HG03432 (cell line): ENCODE results near the gene ITGB3.
"Not testable (repeated sequence)": the region's sequence is repeated elsewhere in the genome, so short reads cannot be mapped to it uniquely, and the experiment has no call there.

Experiments
- ATAC-seq: cut with Tn5 transposase; IDR thresholded peaks from one replicate; pipeline ENCODE4 v1.9.1; 2021; ENCODE audit warnings: mild to moderate bottlenecking, moderate library complexity; ENCODE audit not compliant: unreplicated experiment

Gene ITGB3

DNA sequence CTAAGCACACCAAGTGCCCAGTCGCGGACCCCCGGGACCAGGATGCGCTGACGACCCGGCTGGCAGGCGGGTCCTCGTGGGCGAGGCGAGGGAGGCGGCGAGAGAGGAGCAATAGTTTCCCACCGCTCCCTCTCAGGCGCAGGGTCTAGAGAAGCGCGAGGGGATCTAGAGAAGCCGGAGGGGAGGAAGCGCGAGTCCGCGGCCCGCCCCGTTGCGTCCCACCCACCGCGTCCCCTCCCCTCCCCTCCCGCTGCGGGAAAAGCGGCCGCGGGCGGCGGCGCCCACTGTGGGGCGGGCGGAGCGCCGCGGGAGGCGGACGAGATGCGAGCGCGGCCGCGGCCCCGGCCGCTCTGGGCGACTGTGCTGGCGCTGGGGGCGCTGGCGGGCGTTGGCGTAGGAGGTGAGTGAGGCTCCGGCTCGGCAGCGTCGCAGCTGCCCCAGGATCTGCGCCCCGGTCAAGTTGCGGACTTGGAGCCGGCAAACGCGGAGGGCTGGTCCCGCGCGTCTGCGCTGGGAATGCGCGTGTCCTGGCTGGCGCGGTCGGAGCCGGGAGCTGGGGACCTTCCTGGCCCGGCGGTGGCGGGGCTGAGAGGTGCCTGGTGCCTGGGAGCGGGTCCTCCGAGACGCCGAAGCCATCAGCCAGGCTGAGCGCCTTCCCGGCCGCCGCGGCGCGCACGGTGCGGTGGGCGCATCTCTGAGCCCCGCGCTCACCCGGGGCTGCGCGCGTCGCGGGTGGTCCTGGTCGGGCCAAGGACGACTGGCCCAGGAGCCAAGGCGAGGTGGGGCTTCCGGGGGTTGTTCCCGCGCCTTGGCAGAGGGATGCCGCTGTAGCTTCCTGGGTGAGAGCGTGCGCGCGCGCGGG lies at the start of gene ITGB3:
ITGB3 (plus strand) TSS at position 287 of the 862 bp plus-strand sequence; CDS start at position 322, 35 bp downstream.
- peak; percentile 91 for ATAC-seq

DNA sequence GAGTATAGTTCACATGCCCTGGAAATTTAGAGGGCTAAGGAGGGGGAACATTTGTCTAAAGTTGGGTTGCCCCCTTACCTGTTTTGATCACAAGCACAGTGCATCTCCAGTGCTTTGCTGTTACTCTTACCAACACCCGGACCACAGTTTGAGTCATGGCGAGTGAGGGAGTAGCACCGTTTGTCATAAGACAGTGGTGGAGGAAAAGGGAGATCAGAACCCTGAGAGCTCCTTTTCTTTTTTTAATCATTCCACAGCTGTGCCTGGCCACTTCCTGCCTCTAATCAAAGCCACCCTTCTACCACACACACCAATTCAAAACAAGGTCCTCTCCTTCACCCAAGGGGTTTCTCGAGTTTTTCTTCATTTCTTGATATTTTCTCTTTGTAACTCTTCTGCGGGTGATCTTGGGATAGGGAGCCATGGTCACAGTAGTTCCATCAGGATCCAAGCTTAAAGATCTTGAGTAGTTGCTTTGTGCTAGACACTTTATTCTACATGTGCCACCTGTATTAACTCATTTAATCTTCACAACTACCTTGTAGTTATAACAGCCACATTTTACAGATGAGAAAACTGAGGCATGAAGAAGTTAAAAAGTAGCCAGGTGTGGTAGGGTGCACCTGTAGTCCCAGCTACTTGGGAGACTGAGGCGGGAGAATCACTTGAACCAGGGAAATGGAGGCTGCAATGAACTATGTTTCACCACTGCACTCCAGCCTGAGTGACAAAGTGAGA lies 49.5 kb upstream of the ITGB3 start:
- ATAC-seq: no peak

DNA sequence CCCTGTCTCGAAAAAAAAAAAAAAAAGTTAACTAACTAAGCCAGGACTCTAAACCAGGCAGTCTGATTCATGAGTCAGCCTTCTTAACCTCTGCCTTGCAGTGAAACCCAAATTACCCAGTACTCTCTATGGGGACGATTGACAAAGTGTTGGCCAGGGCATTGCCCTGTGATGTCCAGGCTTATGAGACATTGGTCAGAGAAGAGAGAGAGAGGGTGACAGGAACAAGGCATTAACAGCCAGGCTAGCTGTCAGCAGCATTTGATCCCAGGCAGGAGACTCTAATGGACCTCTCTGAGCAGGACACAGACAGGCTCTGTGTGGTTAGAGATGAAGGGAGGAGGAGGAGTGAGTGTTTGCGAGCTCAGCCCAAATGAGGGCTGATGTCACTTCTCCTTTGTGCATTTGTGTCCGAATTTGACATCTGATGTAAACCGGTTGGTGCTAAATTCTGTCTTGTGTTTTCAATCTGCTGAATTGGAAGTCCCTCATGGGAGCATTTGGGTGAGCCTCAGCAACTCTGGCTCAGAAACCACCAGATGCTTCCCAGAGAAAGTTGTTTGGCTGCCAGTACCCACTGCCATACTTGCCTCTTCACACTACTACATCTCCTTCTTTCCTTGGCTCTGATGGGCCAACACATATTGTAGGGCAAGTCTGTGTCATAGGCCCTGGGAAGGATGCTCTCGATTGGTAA lies 48.8 kb upstream of the ITGB3 start:
- peak; percentile 53 for ATAC-seq

DNA sequence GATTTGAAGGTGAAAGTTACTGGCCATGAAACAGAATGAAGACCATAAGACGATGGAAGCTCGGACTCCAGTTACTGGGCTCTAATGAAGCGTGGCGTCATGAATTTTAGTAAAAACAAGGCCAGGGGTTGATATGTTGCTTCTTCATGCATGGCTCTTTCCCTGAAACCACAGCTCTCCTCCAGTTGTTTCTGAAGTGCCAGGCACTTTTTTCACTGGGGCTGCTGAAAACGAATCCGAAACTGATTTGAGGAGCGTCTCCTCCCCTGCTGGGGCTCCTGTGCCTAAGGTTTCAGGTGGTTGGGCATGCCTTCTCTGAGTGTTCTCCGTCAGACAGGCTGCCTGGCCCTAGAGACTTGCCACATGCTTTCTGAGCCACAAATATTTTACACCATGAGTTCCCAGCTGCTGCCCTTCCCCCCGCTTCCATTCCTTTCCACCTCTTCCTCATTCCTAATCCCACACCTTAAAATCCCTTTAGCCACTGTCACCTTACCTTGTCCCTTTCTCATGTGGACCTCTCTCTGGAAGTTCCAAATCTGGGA lies 48.1 kb upstream of the ITGB3 start:
- ATAC-seq: peak; percentile 59

DNA sequence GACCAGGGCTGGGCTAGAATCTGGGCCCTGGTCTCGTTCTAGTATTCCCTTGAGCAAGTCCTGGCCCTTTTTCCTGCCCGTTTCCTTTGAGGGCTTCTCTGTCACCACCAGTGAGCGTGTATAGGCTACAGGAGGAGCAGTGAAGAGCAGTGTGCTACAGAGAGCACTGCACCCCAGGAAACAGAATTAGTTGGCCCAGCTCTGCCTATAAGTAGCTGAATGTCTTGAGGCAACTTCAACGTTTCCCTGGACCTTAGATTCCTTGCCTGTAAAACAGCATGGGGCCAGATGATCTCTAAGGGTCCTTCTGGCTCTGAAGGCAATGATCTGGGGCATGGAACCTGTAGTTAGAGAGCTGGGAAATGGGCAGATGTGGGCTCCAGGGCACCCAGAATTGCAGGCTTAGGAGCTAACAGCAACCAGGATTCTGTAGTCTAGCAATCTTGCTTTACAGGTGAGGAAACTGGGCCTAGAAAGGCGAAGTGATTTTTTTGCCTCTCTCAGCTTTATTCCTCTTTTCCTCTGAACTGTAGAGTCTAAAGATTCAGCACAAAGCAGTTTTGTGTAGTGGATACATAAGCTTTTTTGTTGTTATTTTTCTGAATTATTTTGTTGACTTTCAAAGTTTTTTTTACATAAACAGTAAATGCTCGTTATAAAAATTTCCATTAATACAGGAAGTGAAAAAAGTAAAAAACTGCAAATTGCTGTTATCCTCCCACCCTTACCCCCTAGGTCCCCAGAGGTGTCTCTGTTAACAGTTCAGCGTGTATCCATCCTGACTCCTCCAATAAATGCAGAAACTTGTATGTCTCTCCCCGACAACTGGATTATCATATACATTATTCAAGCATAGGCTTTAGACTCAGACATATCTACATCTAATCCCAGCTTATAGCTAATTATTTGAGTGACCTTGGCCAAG lies 46.2 kb upstream of the ITGB3 start:
- ATAC-seq: no peak

DNA sequence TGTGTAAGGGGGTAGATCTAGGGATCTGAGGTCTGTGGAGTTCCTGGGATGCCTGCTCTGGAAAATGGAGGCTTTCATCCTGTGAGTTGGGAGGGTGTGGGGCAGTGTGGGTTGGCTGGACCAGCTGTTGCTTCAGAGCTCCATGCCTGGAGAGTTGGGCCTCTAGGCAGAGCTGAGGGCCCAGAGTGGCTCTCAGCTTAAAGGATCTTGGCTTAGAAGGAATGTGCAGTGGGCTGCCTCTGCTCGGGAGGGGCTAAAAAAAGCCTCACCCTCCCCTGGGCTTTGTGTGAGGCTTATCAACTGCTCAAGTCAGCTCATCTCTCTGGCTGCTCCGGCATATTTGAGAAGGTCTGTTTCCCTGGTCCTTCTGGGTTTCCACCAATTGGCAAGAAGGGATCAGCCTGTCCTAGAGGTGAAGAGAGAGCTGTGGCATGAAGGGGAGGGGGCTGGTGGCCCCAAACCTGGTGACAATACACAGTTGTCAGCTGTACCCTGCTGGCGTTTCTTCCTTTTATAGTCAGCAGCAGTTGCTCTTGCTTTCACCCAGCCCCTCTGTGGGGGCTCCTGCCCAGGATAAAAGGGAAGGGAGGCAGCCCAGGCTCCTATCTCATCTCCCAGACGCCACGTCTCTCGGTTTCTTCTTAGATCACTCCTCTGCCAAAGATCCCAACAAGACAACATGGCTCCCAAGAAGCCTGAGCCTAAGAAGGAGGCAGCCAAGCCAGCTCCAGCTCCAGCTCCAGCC lies 44.7 kb upstream of the ITGB3 start, which contains the start of gene MYL4:
MYL4 (plus strand) TSS at position 605 of the 745 bp plus-strand sequence; CDS start at position 680, 75 bp downstream.
- ATAC-seq: no peak

DNA sequence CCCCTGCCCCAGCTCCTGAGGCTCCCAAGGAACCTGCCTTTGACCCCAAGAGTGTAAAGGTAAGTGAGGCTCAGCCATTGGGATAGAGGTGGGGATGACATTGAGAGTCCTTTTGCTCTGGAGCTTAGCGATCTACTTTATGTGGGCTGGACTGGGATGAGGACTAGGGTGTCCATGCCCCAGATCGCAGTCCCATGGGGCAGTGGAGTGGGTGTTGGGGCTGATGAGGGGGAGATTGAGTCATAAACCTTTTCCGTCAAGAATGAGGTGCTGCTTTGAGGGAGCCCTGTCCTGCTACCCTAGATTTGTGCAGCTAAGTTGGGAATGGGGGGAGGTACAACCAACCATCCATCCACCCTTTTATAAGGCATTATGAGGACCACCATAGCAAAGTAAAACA lies 44.1 kb upstream of the ITGB3 start:
- no peak for ATAC-seq

DNA sequence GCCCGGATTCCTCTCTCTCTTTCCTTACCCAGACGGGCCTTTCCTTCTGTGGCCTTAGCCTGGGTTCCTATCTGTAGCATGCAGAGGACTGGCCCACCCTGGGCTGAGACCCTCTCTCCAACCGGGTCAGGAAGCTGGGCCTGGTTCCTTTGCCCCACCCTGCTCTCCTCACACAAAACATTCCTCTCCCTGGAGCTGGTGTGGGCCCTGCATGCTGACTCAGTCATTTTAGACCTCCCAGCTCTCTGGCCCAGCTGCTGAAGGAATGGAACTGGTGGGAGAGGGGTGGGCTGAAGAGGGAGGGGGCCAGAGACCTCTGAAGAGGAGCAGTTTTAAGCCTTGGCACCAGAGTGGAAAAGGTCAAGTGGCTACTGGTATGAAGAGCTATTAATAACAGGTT lies 43.5 kb upstream of the ITGB3 start:
- ATAC-seq: no peak

DNA sequence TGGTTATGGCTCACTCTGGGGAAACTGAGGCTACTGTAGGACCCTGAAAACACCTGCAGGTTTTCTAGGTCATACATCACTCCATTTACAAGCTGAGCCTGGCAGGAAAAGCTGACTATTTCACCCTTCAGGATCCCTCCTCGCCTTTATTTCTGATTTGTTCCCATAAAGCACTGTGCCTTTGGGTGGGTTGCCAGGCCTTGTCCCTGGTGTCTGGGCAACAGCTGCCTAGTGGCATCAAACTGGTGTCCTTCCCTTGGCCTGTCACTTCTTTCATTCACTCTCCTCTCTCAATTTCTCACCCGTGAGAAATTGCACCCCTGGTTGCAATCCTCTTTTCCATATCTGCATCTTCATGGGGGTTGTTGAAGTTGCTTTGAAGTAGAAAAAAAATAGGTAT lies 42.8 kb upstream of the ITGB3 start:
- ATAC-seq: no peak

DNA sequence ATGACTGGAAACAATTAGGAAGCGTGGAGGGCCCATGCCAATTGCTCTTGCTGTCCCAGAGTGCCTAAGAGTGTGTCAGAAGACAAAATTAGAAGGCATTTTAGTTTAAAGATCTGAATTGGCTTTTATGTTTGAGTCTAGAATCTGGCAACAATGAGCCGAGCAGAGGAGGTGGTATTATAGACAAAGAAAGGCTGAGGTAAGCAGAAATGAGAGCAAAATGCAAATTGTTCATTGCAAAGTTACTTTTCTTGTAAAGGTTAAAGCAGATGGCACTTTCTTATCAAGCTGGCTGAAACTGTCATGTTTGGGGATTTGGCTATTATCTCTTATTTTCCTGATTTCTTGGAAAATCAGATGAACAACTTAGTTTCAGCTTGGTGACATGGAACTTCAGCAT lies 41.2 kb upstream of the ITGB3 start:
- no peak for ATAC-seq

DNA sequence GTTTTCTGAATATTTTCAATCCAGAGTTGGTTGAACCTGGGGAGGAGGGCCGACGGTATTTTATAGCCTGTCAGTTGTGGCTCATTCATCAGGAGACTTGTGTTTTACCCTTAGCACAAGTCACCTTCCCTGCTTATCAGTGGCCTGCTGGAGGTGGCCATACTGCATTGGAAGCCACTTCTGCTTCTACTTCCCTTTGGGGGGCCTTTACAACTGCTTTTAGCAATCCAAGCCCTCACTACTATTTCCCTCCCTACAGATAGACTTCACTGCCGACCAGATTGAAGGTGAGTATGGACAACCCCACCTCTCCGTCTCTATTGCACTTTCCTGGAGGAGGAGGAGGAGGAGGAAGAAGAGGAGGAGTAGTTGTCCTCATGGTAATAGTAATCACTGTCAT lies 40.1 kb upstream of the ITGB3 start:
- ATAC-seq: no peak

DNA sequence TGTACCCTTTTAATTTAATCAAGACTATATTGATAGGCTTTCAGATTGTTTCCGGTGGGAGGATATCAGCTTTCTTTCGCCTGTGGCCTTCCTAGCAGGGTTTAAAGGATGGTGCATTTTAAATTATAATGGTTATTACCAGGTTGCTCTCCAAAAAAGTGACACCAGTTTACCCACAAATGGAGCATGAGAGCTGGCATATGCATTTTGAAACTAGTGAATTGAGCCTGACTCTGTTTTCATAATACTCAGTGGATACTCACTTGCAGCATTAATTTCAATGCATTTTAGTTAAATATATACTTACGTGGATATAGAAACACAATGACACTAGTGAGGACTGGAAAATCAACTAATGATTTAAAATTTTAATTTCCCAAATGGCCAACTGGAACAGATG lies 38.7 kb upstream of the ITGB3 start:
- no peak for ATAC-seq

DNA sequence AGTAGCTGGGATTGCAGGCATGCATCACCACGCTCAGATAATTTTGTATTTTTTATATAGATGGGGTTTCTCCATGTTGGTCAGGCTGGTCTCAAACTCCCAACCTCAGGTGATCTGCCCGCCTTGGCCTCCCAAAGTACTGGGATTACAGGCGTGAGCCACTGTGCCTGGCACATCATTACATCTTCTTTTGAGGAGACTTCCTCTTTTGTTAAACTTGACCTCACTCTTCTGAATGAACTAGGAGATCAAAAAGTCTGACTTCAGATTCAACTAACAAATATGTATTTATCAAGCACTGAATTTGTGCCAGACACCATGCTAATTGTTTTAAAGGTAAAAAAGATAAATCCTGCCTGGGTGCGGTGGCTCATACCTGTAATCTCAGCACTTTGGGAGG lies 36.8 kb upstream of the ITGB3 start:
- not testable (repeated sequence) for ATAC-seq

DNA sequence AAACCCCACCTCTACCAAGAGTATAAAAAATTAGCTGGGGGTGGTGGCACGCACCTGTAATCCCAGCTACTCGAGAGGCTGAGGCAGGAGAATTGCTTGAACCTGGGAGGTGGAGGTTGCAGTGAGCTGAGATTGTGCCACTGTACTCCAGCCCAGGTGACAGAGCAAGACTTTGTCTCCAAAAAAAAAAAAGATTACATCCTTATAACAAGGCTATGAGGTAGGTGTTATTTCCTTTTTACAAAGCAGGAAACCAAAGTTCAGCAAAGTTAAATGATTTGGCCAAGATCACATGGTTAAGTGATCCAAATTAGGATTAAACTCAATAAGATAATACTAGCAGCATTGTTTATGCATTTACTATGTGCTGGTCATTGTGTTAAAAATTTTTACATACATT lies 36.3 kb upstream of the ITGB3 start:
- ATAC-seq: not testable (repeated sequence)

DNA sequence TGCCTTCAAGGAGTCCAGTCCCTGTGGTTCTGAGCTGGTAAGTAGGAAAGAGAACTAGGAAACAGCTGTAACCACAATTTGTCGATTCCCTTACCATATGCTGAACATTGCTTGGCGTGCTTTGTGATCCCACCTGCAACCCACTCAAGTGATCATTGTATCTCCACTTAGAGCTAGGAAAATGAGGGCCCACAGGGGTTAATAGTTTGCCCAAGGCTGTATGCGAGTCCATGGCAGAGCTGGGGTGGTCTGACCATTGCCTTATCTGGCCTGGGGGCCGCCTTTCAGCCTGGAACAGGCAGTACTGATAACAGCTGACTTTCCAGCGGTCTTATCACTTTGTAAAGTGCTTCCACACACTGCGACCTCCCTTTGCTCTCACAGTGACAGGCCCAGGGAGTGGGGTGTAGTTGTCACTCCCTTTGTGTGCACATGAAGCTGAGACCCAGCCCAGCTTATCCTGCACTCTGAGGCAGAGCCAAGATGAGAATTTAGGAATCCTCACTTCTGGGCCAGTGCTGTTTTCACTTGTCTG lies 34.7 kb upstream of the ITGB3 start:
- ATAC-seq: no peak

DNA sequence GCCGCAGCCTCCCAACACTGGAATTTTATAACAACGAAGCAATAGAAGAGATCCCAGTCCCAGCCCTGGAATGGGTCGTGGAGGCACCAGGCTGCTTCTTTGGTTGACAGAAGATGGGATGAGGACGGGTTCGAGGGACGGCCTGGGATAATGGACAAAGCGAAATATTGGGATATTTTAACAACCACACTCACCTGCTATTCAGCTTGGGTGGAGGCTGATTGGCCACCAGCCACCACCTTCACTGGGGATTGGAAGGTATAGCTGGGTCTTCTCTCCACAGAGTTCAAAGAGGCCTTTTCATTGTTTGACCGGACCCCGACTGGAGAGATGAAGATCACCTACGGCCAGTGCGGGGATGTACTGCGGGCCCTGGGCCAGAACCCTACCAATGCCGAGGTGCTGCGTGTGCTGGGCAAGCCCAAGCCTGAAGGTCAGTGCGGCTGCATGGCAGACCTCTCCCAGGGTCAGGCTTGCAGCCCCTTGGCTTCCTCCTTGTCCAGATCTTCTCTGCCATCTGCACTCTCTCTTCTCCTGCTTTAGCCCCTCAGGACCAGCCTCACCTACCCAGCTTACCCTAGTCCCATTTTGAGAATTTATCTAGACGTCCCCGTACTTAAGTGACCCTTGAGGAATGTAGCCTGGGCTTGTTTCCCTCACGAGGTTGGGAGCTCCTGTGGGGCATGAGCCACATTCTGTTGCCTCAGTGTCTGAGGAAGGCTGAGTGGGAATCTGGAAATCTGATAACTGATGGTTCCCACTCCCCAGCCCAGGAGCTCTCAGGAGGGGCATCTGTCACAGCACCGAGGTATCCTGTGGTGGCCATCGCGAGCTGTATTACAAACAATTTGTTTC lies 33.8 kb upstream of the ITGB3 start:
- ATAC-seq: no peak

DNA sequence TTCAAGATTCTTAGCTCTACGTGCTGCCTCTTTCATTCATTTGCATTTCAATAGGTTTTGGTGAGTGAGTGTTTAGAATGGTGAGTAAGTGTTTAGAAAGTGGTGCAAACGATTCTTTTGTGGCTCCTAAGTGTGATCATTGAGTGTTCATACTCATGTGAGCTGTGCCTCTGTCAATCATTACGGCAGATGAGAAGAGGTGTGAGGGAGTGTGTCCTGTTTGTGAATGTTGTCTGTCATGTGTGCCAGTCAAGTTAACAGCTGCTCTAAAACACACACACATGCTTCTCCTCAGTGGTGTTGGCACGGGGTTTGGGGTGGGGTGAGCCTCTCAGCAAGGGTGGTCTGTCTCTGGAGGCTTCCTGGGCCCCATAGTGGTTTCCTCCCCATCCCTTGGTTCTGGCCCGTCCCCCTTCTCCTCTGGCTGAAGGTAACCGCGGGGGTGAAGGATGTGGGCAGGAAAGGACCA lies 33.1 kb upstream of the ITGB3 start:
- ATAC-seq: no peak

DNA sequence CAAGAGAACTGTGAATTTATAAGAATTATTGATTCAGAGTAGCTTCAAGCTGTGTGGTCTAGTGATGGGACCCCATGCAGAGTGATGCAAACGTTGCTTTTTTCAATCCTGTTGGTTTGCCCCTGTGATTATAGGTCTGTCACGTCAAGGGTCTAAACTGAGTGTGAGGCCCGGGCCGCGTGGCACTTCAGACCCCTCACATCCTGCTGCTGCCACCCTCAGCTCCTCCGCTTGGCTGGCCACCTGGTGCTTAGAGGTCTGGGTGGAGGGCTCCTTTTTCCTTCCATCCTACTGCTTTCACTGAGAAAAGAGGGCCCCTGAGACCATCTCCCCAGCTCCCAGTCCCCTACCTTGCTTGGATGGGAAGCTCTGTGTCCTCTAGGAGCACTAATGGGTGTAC lies 32.5 kb upstream of the ITGB3 start:
- no peak for ATAC-seq
